Retina (tissue), 1 donor: ENCODE data around the gene UBE2G2.

Source experiments
- DNase-seq: peaks from one replicate; pipeline ENCODE4 v3.0.0-alpha.2; 2016

UBE2G2 gene

GRCh38 chr21:44784810-44785209 lies 16.8 kb downstream of the UBE2G2 start:
- DNase-seq: no peak

- no peak for DNase-seq
These were observed 18.5 kb downstream of the UBE2G2 start for GRCh38 chr21:44783020-44783696.

- DNase-seq: no peak
These were observed 20.7 kb downstream of the UBE2G2 start for GRCh38 chr21:44780767-44781459.

GRCh38 chr21:44780137-44780502 lies 21.5 kb downstream of the UBE2G2 start:
- DNase-seq: no peak

- DNase-seq: no peak
These were observed 22.0 kb downstream of the UBE2G2 start for GRCh38 chr21:44779417-44780136.

- no peak for DNase-seq
These were observed 22.6 kb downstream of the UBE2G2 start for GRCh38 chr21:44778983-44779382.

GRCh38 chr21:44778499-44778911 lies 23.1 kb downstream of the UBE2G2 start:
- DNase-seq: no peak

GRCh38 chr21:44778094-44778493 lies 23.5 kb downstream of the UBE2G2 start:
- DNase-seq: no peak

- no peak for DNase-seq
These were observed 26.6 kb downstream of the UBE2G2 start for GRCh38 chr21:44774972-44775371.

GRCh38 chr21:44773291-44773932 lies 28.2 kb downstream of the UBE2G2 start:
- DNase-seq: peak; percentile 87

- no peak for DNase-seq
These were observed 29.6 kb downstream of the UBE2G2 start for GRCh38 chr21:44771896-44772525.

- DNase-seq: peak; percentile 73
These were observed 33.5 kb downstream of the UBE2G2 start for GRCh38 chr21:44767834-44768831.

- DNase-seq: no peak
These were observed 34.7 kb downstream of the UBE2G2 start for GRCh38 chr21:44766818-44767354.

GRCh38 chr21:44766014-44766817 lies 35.4 kb downstream of the UBE2G2 start:
- DNase-seq: no peak

GRCh38 chr21:44765231-44766013 lies 36.2 kb downstream of the UBE2G2 start:
- no peak for DNase-seq

- no peak for DNase-seq
These were observed 37.0 kb downstream of the UBE2G2 start for GRCh38 chr21:44764319-44765230.

- DNase-seq: no peak
These were observed 37.9 kb downstream of the UBE2G2 start for GRCh38 chr21:44763451-44764318.

- DNase-seq: no peak
These were observed 38.6 kb downstream of the UBE2G2 start for GRCh38 chr21:44763050-44763378.
